ENCODE data around the gene RIPOR3. TPM values are rescaled to one million over a fixed set of nuclear protein-coding genes. Genes with fewer than 3 reads are reported as not detected.
A peak's percentile ranks its signal among the peaks of the same experiment; 100 is the strongest.
"Not testable (repeated sequence)": the region's sequence is repeated elsewhere in the genome, so short reads cannot be mapped to it uniquely, and the experiment has no call there.

The RIPOR3 gene
- total RNA-seq, 1 experiment from 2014 or later, result 0.07 TPM

- peaks cover 53% of the 10 kb centered on the region for H3K36me3 ChIP-seq
Observed at GRCh38 chr20:50574586-50574985, 116.8 kb downstream of the RIPOR3 start.

GRCh38 chr20:50574108-50574507, 117.2 kb downstream of the RIPOR3 start:
- Histone ChIP-seq H3K27me3 (no peaks in the 10 kb centered on the region), H3K4me3 (no peak overlapping the region), H3K36me3 (peaks cover 50% of the 10 kb centered on the region), H3K9me3 (no peaks in the 10 kb centered on the region)
- DNase-seq, result no peak

More at GRCh38 chr20:50574586-50574985, 116.8 kb downstream of the RIPOR3 start:
- DNase-seq, result no peak
- Histone ChIP-seq H3K4me3 (no peak overlapping the region), H3K9me3 (no peaks in the 10 kb centered on the region), H3K27me3 (no peaks in the 10 kb centered on the region)

DNA sequence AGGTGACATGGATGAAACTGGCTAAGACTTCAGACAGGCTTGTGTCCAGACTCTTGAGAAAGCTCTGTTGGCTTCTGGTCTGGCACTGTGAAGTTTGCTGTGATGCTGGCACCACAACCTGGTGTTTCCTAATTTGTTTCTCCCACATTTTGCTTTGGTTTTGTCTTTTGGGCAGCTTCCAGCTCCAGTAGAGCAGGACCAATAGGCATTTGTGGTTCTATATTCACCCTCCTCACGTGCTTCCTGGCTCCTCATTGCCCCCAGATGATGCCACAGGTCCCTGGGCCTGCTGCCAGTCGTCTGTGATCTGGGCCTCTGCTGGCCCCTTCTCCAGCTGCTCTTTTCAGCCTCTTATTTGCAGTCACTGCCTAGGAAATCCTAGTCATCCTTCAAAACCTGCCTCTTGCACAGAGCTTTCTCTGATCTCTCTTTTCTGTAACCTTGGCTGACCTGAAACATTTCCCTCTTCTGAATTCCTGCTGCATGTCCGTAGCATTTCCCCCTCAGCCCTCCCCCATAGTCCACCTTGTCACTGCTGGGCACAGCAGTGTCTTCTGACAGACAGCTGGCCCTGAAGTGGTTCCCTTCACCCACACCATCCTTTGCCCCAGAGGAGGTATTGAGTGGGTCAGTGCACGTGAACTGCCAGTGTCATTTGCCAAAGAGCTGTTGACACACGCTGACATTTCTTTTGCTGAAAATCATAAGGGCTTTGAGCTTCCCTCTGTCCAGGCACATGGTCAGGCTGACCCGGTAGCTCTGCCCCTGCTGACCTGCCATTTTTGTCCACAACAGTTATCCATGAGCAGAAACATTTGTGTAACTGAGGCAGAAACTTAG, 118.2 kb downstream of the RIPOR3 start:
- H3K27me3 ChIP-seq, result no peaks in the 10 kb centered on the region
- peaks cover 48% of the 10 kb centered on the region for H3K36me3 ChIP-seq
- no peak overlapping the region for H3K4me3 ChIP-seq
- DNase-seq, result peak; percentile 94
- H3K9me3 ChIP-seq, result no peaks in the 10 kb centered on the region

DNA sequence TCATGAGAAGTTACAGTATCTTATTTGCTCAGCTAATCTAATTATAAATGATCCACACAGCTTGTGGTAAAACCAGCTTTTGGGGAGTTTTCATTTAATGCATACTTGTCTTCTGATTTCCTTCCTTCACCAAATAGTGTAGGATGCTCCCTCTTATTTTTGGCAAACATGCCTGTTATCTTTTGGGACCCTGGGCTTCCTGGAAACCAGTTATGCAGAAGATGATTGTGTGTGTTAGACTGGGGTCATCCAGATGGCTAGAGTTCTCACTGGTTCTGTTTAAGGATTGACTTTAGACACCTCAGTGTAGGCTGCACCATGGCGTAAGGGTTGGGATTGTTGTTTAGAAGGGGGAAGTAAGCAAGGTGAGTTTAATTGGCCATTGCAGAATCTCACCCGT, 119.9 kb downstream of the RIPOR3 start:
- Histone ChIP-seq H3K4me3 (no peak overlapping the region), H3K9me3 (no peaks in the 10 kb centered on the region), H3K36me3 (peaks cover 42% of the 10 kb centered on the region), H3K27me3 (no peaks in the 10 kb centered on the region)
- no peak for DNase-seq

DNA sequence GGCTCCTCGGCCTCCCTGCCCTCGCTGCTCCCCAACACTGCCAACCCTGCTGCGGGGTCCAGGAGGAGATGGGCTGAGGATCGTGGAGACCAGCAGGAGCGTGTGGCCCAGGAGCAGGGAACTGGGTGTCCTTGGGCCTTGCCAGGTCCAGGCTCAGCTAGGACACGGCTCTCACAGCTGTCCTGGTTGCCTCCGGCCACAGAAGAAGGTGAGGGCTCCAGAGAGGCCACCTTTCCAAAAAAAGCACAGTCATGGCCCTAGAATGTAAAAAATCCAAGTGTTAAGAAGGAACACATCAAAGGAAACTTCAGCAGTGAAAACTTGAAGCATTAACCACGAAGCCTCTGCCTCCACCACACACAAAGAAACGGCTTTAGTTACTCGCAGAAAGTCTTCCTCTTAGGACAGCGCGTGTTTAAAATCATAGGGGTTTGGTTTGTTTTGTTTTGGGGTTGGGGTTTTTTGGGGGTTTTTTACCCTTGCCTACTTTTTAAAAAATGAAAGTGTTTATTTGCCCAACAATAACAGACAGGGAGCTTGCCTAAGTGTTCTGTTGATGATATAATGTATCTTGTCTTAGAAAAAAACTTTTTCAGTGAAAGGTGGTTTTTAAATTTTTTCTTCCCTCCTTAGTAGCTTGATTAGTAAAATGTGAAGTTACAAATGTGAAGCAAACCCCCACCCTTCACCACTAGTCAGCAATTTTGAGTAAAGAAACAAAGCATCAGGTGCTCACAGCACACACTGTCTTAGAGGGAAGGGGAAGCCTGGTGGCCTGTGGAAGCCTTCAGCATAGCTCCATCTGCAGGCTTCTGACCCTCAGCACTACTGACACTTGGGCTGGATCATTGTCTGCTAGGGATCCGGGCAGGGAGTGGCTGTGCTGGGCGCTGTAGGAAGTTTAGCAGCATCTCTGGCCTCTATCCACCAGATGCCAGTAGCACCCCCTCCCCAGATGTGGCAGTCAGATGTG, 121.2 kb downstream of the RIPOR3 start:
- no peak for DNase-seq
- Histone ChIP-seq H3K27me3 (no peaks in the 10 kb centered on the region), H3K4me3 (no peak overlapping the region), H3K9me3 (no peaks in the 10 kb centered on the region), H3K36me3 (peaks cover 39% of the 10 kb centered on the region)

GRCh38 chr20:50569487-50569863, 121.9 kb downstream of the RIPOR3 start:
- H3K36me3 ChIP-seq, result peaks cover 39% of the 10 kb centered on the region
- H3K4me3 ChIP-seq, H3K9me3 ChIP-seq, H3K27me3 ChIP-seq, DNase-seq: not testable (repeated sequence)

- Histone ChIP-seq H3K36me3 (peaks cover 40% of the 10 kb centered on the region), H3K27me3 (no peaks in the 10 kb centered on the region), H3K4me3 (no peak overlapping the region), H3K9me3 (no peaks in the 10 kb centered on the region)
- no peak for DNase-seq
Observed at GRCh38 chr20:50568549-50568942, 122.8 kb downstream of the RIPOR3 start.

- DNase-seq, result no peak
- no peaks in the 10 kb centered on the region for H3K9me3 ChIP-seq
- H3K4me3 ChIP-seq, result no peak overlapping the region
- H3K27me3 ChIP-seq, result no peaks in the 10 kb centered on the region
- peaks cover 45% of the 10 kb centered on the region for H3K36me3 ChIP-seq
Observed at GRCh38 chr20:50567860-50568548, 123.3 kb downstream of the RIPOR3 start.

DNA sequence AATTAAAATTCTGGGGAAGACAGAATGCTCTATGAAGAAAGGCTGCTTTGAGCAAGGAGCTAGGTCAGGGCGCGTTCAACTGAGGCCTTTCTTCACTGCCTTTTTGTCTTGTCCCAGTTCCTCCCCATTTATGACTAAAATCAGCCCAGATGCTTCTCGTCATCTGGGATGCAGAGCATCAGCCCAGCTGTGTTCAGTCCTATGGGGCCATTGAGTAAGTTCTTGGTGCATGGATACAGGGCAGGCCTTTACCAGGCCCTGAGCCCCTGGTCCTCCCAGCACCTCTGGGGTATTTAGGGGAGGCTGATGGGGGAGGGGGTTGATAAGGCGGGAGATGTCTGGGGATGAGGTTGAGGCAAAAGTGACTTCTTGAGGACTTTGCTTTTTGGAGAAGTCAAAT, 125.5 kb downstream of the RIPOR3 start:
- no peaks in the 10 kb centered on the region for H3K9me3 ChIP-seq
- no peak overlapping the region for H3K4me3 ChIP-seq
- DNase-seq, result no peak
- no peaks in the 10 kb centered on the region for H3K27me3 ChIP-seq
- H3K36me3 ChIP-seq, result peaks cover 60% of the 10 kb centered on the region

DNA sequence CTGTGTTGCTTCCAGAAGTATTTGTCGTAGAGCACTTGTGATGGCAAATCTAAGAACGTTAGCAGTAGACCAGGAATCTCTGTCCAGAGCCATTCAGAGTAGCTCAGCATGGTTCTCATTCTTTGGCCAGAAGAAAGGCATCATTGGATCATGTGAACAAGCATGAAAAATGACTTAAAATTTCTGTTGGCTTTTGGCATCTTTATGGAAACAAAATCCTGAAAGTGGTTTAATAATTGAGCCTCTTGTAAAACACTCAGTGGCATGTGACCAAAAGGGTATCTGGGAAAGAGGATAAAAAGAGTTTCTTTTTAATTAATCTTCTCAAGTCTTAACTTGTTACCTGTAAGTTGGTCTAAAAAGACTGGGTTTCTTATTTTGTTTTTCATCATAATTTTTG, 126.0 kb downstream of the RIPOR3 start:
- Histone ChIP-seq H3K27me3 (no peaks in the 10 kb centered on the region), H3K36me3 (peaks cover 62% of the 10 kb centered on the region), H3K4me3 (no peak overlapping the region), H3K9me3 (no peaks in the 10 kb centered on the region)
- DNase-seq, result no peak

DNA sequence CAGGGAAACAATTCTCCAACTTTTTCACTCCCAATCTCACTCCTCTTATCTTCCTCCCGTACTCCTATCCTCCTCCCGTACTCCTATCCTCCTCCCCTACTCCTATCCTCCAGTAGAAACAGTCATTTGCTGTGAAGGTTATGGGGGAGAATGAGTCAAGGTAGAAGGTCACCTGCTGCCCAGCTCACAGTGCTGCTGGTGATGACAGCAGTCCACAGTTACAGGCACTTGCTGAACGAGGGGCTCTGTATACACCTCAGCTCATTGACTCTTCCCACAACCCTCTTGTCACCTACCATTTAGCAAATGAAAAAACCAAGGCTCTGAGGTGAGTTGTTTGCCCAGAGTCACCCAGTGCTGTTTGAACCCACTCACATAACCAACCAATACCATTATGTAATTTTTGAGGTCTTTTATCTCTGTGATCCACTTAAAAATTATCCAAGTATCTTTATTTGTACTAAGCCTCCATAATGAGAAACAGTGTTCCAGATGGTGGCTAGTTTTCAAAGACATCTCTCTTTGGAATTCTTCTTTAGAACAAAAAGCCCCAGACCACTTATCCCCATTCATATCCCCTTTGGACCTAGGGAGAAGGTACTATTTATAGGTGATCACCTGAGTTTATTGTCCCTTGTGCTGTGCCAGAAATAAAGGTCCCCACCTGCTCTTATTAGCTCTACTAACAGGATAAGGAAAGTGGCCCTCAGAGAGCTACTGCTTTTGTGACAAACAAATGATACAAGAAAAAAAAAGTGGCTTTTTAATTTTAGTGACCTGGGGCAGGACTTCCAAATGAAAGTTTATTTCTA, 128.0 kb downstream of the RIPOR3 start:
- no peak overlapping the region for H3K4me3 ChIP-seq
- peaks cover 52% of the 10 kb centered on the region for H3K36me3 ChIP-seq
- DNase-seq, result no peak
- no peaks in the 10 kb centered on the region for H3K27me3 ChIP-seq
- H3K9me3 ChIP-seq, result no peaks in the 10 kb centered on the region

DNA sequence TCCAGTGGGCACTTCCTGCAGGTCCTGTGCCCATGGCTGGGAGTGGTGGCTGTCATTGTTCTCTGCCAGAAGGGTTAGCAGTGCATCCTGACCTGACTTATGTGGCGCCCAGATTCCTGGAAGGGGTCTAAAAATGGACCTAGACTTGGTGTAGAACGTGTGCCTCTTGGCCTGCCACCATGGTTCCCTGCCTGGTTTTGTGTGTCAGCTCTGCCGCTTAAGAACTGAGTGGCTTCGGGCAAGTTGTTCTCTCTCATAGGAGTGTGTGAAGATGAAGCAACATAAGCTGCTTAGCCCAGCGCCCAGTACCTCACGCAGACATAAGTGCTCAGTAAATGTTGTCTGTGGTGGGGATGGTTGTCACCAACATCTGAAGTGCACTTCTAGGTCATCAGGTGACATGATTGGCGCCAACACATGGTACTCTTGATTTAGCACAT, 129.1 kb downstream of the RIPOR3 start:
- no peak overlapping the region for H3K4me3 ChIP-seq
- H3K27me3 ChIP-seq, result no peaks in the 10 kb centered on the region
- no peaks in the 10 kb centered on the region for H3K9me3 ChIP-seq
- no peak for DNase-seq
- H3K36me3 ChIP-seq, result peaks cover 49% of the 10 kb centered on the region

GRCh38 chr20:50561379-50562078, 129.8 kb downstream of the RIPOR3 start:
- H3K27me3 ChIP-seq, result no peaks in the 10 kb centered on the region
- H3K9me3 ChIP-seq, result no peaks in the 10 kb centered on the region
- no peak overlapping the region for H3K4me3 ChIP-seq
- H3K36me3 ChIP-seq, result peaks cover 45% of the 10 kb centered on the region
- DNase-seq, result peak; percentile 79

DNA sequence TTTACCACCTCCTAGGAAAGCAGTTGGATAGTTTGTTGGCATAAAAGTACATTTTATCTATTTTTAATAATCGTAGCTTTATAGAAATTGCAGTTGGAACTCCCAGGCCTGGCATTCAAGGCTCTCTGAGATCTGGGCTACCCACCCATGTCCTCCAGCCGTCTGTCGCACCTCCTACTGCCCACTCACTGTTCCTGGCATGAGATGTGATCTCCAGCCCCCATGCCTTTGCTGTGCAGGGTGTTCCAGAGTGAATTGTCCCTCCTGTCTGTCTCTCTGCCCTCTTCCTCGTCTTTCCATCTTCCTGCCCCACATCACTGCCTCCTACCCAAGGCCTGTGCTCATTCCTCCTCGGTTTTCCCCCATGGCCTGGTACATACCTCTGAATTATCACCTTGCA, 130.5 kb downstream of the RIPOR3 start:
- no peak overlapping the region for H3K4me3 ChIP-seq
- H3K9me3 ChIP-seq, result no peaks in the 10 kb centered on the region
- DNase-seq, result no peak
- no peaks in the 10 kb centered on the region for H3K27me3 ChIP-seq
- peaks cover 41% of the 10 kb centered on the region for H3K36me3 ChIP-seq

GRCh38 chr20:50559856-50560638, 131.3 kb downstream of the RIPOR3 start:
- no peaks in the 10 kb centered on the region for H3K27me3 ChIP-seq
- DNase-seq, result no peak
- no peak overlapping the region for H3K4me3 ChIP-seq
- H3K9me3 ChIP-seq, result no peaks in the 10 kb centered on the region
- peaks cover 34% of the 10 kb centered on the region for H3K36me3 ChIP-seq

Measured in MG63 (cell line).